Measurements from ENCODE around the gene SCGB1D2.

GRCh38 chr11:62204430-62204829, 37.6 kb upstream of the SCGB1D2 start:
- TF ChIP-seq, protein P1, sequence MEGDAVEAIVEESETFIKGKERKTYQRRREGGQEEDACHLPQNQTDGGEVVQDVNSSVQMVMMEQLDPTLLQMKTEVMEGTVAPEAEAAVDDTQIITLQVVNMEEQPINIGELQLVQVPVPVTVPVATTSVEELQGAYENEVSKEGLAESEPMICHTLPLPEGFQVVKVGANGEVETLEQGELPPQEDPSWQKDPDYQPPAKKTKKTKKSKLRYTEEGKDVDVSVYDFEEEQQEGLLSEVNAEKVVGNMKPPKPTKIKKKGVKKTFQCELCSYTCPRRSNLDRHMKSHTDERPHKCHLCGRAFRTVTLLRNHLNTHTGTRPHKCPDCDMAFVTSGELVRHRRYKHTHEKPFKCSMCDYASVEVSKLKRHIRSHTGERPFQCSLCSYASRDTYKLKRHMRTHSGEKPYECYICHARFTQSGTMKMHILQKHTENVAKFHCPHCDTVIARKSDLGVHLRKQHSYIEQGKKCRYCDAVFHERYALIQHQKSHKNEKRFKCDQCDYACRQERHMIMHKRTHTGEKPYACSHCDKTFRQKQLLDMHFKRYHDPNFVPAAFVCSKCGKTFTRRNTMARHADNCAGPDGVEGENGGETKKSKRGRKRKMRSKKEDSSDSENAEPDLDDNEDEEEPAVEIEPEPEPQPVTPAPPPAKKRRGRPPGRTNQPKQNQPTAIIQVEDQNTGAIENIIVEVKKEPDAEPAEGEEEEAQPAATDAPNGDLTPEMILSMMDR (optimal IDR thresholded peaks at IDR 0.05 in 1 of 3, IDR thresholded peaks at IDR 0.05 in 1 of 3, conservative IDR thresholded peaks at IDR 0.05 in 1 of 3; ENCODE audit: extremely low read depth in 1 of 3, insufficient read depth in 2 of 3, low read length in 3 of 3) = no peak
- no peak for TF ChIP-seq EZH2 (IDR thresholded peaks at IDR 0.05; ENCODE audit: low read length)

All from keratinocyte (primary cell).